T-helper 9 cell (primary cell): ENCODE data around the gene CHKB.

Experiments used
- DNase-seq: peaks from one replicate; pipeline ENCODE4 v3.0.0-alpha.2; 2020

CHKB gene

GRCh38 chr22:50571264-50572175, 11.1 kb downstream of the CHKB start:
- no peak for DNase-seq

- no peak for DNase-seq
Observed at GRCh38 chr22:50570861-50571260, 11.8 kb downstream of the CHKB start.

GRCh38 chr22:50569896-50570535, 12.6 kb downstream of the CHKB start:
- DNase-seq = no peak

- DNase-seq = no peak
Observed at GRCh38 chr22:50569041-50569459, 13.6 kb downstream of the CHKB start.

- DNase-seq = no peak
Observed at GRCh38 chr22:50568626-50569025, 14.0 kb downstream of the CHKB start.

- no peak for DNase-seq
Observed at GRCh38 chr22:50567721-50568252, 14.9 kb downstream of the CHKB start.

GRCh38 chr22:50564289-50564688, 18.4 kb downstream of the CHKB start:
- DNase-seq = no peak

- no peak for DNase-seq
Observed at GRCh38 chr22:50563413-50564160, 19.1 kb downstream of the CHKB start.

GRCh38 chr22:50562523-50563412, 19.9 kb downstream of the CHKB start, which contains the start of gene SYCE3:
Gene SYCE3, minus strand, starts transcription at chr22:50562919. Its CDS starts 6,514 bp downstream, at chr22:50556405.
- peak; percentile 98 for DNase-seq

GRCh38 chr22:50561401-50562358, 21.0 kb downstream of the CHKB start:
- no peak for DNase-seq

GRCh38 chr22:50560034-50560433, 22.6 kb downstream of the CHKB start:
- DNase-seq = no peak

GRCh38 chr22:50556703-50557102, 25.9 kb downstream of the CHKB start:
- DNase-seq = no peak

- no peak for DNase-seq
Observed at GRCh38 chr22:50553310-50553709, 29.3 kb downstream of the CHKB start.

- no peak for DNase-seq
Observed at GRCh38 chr22:50551160-50551752, 31.4 kb downstream of the CHKB start.

- DNase-seq = no peak
Observed at GRCh38 chr22:50550395-50550794, 32.3 kb downstream of the CHKB start.

GRCh38 chr22:50548921-50549790, 33.5 kb downstream of the CHKB start:
- no peak for DNase-seq

- DNase-seq = peak; percentile 54
Observed at GRCh38 chr22:50548040-50548920, 34.4 kb downstream of the CHKB start.
